Kidney epithelial cell (primary cell): Measurements from ENCODE around the gene ILDR1. TPM values are rescaled to one million over a fixed set of nuclear protein-coding genes. Genes with fewer than 3 reads are reported as not detected.

Source experiments
- DNase-seq: peaks from one replicate; pipeline ENCODE4 v3.0.0-alpha.2; 2010; ENCODE audit warnings: low read depth
- H3K27me3 ChIP-seq: 2 replicates; pipeline ENCODE4 v1.6.0; 2011; ENCODE audit warnings: low read length; ENCODE audit not compliant: control insufficient read depth, insufficient read depth
- H3K36me3 ChIP-seq: 2 replicates; pipeline ENCODE4 v1.5.1; 2011; ENCODE audit warnings: low read length; ENCODE audit not compliant: control insufficient read depth, insufficient read depth
- H3K4me3 ChIP-seq: 2 replicates; pipeline ENCODE4 v1.5.1; 2011; ENCODE audit warnings: low read depth, mild to moderate bottlenecking, control low read depth, low read length
- CTCF ChIP-seq: IDR thresholded peaks from 2 replicates; pipeline ENCODE4 v1.5.1; 2011; ENCODE audit warnings: mild to moderate bottlenecking, moderate library complexity, low read length, control low read depth, inconsistent platforms; ENCODE audit not compliant: insufficient read depth, poor library complexity, severe bottlenecking
- total RNA-seq: library from RNA; depleted of rRNA; stranded (reverse); fragments of >200 nt; gene quantifications from 2 replicates; pipeline ENCODE4 v1.2.3, GENCODE V29; 2015

Gene ILDR1
- total RNA-seq, 1 donor from 2014 or later = 3.7 TPM

- TF ChIP-seq CTCF = no peak
- H3K36me3 ChIP-seq = no peaks in the 10 kb centered on the region
- H3K27me3 ChIP-seq = no peaks in the 10 kb centered on the region
- DNase-seq = no peak
- H3K4me3 ChIP-seq = no peak overlapping the region
These were observed 23.2 kb downstream of the ILDR1 start for GRCh38 chr3:121998611-121999473.

GRCh38 chr3:121998030-121998580 is 23.9 kb downstream of the ILDR1 start:
- Histone ChIP-seq H3K36me3 (no peaks in the 10 kb centered on the region), H3K4me3 (no peak overlapping the region), H3K27me3 (no peaks in the 10 kb centered on the region)
- DNase-seq = peak; percentile 39
- no peak for TF ChIP-seq CTCF

- Histone ChIP-seq H3K27me3 (no peaks in the 10 kb centered on the region), H3K4me3 (no peak overlapping the region), H3K36me3 (no peaks in the 10 kb centered on the region)
- TF ChIP-seq CTCF = no peak
- no peak for DNase-seq
These were observed 24.7 kb downstream of the ILDR1 start for GRCh38 chr3:121997372-121997771.

- no peak overlapping the region for H3K4me3 ChIP-seq
- no peak for DNase-seq
- no peaks in the 10 kb centered on the region for H3K36me3 ChIP-seq
- TF ChIP-seq CTCF = no peak
- H3K27me3 ChIP-seq = no peaks in the 10 kb centered on the region
These were observed 25.6 kb downstream of the ILDR1 start for GRCh38 chr3:121996441-121996840.

- H3K4me3 ChIP-seq = no peak overlapping the region
- peak; percentile 56 for TF ChIP-seq CTCF
- H3K36me3 ChIP-seq = no peaks in the 10 kb centered on the region
- H3K27me3 ChIP-seq = no peaks in the 10 kb centered on the region
- DNase-seq = peak; percentile 69
These were observed 26.6 kb downstream of the ILDR1 start for GRCh38 chr3:121995161-121996137.
